NCI-H345 treated with DMSO at 0.1 percent for 48 hours (cell line): ENCODE measurements around the gene OR9A4.
"Not testable (repeated sequence)": the region's sequence is repeated elsewhere in the genome, so short reads cannot be mapped to it uniquely, and the experiment has no call there.

ENCODE experiments used
- DNase-seq: peaks from one replicate; lab custom pipeline; 2025; ENCODE audit not compliant: unreplicated experiment; lab: John Stamatoyannopoulos, UW

OR9A4 gene, protein sequence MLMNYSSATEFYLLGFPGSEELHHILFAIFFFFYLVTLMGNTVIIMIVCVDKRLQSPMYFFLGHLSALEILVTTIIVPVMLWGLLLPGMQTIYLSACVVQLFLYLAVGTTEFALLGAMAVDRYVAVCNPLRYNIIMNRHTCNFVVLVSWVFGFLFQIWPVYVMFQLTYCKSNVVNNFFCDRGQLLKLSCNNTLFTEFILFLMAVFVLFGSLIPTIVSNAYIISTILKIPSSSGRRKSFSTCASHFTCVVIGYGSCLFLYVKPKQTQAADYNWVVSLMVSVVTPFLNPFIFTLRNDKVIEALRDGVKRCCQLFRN

DNA sequence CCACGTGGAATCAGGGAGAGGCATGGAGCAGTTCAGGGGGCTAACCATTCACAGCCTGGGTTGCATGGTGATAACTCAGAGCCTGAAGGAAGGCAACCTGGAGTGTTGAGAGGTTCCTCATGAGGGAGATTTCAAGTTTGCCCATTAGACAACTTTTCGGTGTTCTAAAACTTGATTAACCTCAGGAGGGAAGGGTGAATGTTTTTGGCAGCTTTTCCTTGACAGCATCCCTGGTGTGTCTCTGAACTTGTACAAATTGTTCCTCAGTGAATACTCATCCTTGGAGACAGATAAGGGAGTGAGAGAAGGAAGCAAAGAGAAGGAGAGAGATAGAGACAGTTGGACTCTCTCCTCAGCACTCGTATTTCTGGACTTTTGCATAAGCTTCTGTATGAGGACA is at the start of gene OR9A4:
Gene OR9A4 (plus strand): TSS at position 301 of the 400 bp plus-strand sequence. CDS start 2,477 bp downstream, outside the sequence.
- DNase-seq: no peak

DNA sequence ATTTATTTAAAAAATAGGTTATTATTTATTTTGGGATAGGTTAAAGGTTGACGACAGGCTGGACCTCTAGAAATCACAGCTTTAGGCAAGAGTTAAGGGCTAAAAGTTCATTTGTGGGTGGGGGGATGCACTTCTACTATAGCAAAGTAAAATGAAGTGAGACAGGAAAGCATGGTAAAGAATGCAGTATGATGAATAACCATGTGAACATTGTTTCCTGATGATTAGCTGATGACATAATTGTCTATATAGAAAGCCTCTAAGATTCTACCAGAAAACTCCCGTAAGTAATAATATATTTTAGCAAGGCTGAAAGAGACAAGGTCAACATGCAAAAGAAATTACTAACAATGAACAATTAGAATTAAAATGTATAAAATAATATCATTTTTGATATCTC is 49.2 kb upstream of the OR9A4 start:
- no peak for DNase-seq

DNA sequence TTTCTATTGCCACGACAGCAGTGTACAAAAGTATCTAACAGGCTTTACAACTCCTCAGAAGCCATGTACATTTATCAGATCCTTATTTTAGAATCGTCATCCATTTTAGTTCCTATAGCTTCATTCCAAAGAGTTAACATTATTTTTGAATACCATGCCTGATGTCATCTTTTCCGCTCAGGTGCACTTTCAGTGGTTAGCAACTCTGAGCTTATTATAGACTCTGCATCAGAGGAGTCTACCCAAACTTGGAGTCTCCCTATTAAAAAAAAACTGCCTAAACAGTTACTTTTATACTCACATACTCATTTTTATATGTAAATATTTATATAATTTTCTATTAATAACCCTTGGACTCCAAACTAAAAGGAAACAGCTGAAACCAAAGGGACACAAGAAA is 43.3 kb upstream of the OR9A4 start:
- DNase-seq: no peak

DNA sequence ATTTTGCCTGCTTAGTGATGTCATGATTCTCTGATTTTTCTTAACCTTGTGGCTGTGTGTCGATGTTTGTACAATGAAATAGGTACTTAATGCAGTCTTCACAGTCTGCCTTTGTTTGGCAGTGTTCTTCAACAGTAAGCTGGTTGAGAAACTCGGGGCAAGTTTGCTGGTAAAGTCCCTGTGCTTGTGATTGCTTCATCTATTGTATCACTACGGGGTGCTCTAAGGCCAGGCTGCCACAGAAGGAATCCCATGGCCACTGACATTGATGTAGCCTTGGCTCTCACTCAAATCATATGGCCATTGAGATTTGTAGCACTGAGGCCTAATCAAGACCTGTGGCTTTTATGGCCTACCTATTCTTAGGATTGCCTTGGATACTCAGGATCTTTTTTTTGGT is 41.4 kb upstream of the OR9A4 start:
- DNase-seq: no peak

DNA sequence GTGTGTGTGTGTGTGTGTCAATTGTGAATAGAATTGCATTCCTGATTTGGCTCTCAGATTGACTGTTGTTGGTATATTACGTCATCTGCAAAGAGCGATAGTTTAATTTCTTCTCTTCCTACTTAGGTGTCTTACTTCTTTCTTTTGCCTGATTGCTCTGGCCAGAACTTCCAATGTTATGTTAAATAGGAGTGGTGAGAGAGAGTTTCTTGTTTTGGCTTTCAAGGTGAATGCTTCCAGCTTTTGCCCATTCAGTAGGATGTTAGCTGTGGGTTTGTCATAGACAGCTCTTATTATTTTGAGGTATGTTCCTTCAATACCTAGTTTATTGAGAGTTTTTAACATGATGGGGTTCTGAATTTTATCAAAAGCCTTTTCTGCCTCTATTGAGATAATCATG is 40.7 kb upstream of the OR9A4 start:
- DNase-seq: no peak

DNA sequence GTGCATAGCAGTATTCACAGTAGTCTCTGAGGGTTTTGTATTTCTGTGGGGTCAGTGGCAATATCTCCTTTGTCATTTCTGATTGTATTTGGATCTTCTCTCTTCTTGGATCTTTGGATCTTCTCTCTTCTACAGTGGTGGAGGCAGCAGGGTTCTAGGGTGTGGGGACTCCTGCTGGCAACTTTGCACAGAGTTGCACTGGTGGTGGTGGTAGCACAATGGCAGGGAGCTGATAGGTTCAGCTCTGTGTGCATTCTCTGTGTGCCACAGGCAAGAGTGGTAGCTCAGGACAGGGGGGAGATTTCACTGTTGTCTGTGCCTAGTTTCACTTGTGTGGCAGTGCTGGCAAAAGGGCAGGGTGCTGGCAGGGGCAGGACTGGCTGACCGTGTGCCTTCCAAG is 39.8 kb upstream of the OR9A4 start:
- DNase-seq: no peak

DNA sequence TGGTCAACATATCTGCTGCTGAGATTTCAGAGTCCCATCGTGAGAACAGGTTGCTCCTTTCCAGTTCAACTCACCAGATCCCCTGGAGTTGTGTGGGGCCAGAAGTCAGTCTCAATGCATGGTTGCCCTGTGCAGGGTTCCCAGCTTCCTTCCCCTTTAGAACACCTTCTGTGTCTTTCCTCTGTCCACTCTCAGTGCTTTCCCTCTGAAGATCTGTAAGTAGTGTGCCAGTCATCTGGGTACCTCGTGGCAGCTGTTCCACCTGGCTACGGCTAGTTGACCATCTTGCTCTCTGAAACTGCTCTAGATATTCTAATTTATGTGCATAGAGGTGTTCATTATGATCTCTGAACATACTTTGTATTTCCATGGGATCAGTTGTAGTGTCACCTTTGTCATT is 38.8 kb upstream of the OR9A4 start:
- no peak for DNase-seq

DNA sequence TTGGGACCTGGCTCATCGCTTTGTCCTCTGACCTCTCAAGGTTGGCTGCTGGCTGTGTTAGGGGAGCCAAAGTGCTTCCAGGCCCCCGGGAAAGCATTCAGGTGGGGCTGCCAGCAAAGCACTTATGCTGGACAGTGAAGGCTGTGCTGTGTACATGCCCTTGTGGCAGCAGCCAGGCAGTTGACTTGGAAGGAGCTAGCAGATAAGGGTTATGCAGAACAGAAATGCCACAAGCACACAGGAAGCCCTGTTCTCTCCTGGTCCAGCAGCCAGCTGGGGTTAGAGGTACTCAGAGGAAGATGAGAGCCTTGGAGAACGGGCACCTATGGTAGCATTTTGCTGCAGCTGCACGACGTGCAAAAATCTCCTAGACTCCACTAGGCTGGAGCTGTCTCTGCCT is 35.2 kb upstream of the OR9A4 start:
- no peak for DNase-seq

DNA sequence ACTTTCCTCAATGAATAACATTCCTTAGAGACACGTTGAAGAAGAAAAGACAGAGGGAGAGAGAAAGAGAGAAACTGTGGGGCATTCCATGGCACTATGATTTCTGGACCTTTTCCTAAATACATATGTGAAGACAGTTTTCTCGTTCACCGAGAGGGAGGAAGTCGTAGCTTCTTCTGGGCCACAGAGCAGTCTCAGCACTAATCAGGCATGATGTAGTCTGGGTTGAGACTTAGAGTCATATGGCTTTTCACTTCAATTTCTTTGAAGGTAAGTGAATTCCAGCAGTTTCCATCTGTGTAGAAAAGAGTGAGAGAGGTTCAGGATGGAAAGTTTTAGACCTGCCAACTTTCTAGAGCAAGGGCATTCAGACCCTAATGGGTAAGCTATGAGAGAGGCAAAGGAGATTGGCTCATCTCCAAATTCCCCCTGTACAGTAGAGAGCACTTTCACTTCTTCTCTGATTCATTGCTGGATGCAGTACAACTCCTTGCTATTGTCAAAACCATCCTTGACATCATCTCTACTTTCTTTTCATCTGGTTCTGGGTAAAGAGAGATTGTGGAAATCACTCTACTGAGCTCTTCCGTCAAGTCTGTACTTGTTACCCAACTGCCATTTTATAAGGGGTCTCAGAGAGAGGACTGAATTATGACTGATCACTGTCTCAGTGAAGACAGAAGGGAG is 31.5 kb upstream of the OR9A4 start:
- no peak for DNase-seq

DNA sequence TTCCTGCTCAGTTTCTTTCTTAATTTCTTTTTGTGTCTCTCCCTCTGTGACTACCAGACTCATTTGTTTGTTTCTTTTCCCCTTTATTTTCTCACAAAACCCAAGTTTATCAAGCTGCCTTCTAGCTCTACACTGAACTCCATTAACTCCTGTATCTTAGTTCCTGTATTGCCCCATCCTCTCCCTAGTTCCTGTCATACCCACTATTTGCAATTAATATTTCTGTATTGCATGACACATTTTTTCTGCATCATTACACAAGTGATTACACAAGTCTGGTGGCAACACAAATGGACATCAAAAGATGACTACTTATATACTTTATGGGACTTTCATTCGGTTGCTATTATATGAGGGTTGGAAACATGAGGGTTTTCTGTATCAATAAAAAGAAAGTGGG is 26.9 kb upstream of the OR9A4 start:
- DNase-seq: no peak

DNA sequence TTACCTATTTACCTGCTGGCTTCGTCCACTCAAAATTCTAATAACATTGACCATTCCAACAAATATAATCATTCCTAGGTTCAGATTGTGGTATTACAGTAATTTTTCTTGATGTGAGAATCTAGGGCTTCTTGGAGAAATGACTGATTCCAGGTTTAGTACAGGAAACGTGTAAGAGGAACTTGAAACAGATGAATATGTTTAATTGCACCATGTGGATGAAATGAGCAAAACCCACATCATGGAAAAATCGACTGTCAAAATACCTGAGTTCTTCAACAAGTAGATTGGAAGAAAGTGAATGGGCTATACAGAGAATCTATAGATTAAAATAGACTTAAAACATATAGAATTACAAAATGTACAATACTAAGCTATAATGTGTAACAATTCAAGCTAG is 24.9 kb upstream of the OR9A4 start:
- DNase-seq: no peak

DNA sequence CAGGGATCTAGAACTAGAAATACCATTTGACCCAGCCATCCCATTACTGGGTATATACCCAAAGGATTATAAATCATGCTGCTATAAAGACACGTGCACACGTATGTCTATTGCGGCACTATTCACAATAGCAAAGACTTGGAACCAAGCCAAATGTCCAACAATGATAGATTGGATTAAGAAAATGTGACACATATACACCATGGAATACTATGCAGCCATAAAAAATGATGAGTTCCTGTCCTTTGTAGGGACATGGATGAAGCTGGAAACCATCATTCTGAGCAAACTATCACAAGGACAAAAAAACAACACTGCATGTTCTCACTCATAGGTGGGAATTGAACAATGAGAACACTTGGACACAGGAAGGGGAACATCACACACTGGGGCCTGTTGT is 16.8 kb upstream of the OR9A4 start:
- DNase-seq: not testable (repeated sequence)

DNA sequence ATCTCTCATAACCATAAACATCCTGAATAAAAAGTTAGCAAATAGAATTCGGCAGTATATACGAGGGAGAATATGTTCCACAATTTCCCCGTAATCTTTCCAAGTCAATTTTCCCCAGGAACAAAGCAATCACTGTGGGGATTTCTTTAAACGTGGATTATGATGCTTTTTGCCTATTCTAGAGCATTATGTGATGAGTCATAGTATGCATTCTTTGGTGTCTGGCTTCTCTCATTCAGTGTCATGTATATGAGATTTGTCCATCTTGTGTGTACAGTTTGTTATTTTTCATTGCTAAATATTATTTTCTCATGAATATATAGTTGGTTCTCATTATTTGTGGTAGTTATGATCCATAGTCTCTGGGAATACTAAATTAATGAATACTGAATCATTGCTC is 9.9 kb upstream of the OR9A4 start:
- DNase-seq: no peak

DNA sequence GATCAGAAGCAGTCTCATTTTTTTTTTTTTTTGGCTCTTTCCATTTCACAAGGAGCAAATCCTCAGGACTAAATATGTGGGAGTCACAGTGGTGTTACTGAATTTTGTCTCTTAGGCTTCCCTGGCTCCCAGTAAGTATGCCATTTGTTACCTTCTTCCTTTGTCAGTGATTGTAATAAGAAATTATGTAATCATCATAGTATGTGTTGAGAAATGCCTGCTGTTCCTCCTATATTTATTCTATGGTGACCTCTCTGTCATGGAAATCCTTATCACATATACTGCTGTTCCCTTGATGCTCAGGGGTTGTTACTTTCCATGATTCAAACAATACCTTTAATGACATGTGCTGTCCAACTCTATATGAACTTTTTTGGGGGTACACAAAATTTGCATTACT is 4.8 kb upstream of the OR9A4 start:
- no peak for DNase-seq

DNA sequence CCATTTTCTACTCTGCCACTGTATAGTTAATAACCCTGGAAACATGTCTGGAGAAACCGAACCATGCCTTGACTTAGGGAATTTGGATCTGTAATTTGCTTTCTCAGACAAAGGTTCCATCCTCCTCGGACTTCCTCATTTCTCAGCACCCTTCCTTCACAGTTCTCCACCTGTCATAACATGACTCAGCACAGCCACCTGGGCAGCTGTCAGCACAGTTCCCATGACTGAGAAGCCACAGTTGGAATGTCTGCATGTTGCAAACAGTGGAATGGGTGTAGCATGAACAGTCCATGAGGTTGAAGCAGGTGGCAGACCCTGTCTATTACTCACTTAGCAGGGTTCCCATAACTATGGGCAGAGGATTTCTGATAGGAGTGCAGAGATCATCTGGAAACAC is 634 bp upstream of the OR9A4 start:
- no peak for DNase-seq

DNA sequence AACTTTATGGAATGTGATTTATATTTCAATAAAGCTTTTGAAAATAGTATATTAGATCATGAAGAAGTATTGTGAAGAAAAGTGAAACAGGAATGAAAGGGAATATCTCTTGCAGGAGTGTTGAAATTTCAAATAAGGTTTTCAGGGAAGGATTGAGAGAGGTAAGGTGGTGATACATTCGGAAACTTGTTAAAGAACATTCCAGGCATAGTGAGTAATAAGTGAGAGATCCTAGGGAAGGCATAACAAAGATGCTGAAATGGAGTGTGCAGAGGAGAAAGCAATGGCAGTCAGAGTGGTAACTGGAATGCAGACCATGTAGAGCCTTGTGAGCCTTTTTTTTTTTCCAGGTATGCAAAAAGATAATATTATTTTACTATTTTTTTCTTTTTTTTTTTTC is 4.1 kb downstream of the OR9A4 start:
- DNase-seq: no peak

DNA sequence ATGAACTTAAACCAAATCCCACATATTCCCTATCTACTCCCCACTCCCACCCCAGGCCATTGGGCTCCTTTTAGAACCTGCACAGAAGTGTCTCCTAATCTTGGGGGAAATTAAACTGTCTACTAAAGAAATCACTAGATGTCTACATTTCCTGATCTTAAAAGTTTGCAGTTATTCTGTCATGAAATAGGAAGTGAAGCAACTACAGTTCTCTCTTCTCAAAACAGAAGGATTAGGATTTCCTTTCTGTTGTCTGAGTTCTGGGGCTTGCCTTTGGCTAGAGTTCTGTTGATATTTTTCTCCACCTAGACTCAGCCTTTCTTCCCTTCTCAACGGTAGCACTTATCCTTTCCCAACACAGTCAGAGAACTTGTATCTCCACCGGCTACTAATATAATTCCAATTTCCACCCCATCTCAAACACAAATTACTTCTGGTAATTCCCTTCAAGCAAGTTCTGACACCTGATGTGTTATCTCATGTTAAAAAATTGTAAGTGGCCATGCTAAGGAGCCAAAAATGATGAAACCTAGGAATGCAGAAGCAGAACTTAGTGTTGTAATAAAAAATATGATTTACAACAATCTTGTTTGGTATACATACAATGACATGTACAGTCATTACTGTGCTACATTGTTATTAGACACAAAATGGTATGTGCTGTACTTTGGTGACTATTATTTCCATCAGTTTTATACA is 12.1 kb downstream of the OR9A4 start:
- no peak for DNase-seq

DNA sequence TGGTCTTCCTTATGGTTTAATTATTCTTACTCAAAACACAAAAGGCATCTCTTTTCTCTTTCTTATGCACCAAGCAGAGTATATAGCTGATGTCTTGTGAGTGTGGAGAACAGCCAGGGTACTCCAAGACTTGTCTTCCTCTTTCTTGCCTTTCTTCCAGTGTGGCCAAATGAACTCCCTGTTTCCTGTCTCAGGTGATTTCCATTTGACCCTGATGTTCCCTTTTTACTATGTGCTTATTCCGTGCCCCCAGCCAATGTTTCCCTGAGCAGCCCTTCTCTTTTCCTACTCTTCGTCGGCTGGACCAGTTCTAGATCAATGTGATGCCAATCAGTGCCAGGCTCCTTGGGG is 12.6 kb downstream of the OR9A4 start:
- no peak for DNase-seq

DNA sequence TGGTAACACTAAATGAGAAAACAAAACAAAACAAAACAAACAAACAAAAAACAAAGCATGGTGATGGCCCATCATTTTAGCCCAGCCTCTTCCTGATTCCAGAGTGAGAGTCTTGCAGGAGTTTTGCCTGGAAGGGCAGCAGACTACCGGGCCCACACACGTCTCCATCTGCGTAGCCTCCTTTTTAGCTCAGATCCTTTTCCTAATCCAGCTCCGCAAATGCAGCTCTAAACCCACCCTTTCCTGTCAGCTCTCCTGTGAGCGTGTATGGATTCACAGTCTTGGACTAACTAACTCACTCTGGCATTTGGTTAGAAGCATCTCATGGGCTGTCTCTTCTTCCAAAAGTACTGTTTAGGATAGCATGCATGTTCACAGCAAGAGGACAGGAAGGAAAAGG is 14.0 kb downstream of the OR9A4 start:
- DNase-seq: no peak

DNA sequence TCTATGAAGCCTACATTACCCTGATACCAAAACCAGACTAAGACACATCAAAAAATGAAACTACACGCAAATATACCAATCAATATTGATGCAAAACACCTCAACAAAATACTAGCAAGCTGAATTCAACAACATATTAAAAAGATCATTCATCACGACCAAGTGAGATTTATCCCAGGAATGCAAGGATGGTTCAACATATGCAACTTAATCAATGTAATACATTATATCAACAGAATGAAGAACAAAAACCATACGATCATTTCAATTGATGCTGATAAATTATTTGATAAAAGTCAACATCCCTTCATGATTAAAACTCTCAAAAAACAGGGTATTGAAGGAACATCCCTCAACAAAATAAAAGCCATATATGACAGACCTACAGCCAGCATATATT is 24.9 kb downstream of the OR9A4 start:
- no peak for DNase-seq

DNA sequence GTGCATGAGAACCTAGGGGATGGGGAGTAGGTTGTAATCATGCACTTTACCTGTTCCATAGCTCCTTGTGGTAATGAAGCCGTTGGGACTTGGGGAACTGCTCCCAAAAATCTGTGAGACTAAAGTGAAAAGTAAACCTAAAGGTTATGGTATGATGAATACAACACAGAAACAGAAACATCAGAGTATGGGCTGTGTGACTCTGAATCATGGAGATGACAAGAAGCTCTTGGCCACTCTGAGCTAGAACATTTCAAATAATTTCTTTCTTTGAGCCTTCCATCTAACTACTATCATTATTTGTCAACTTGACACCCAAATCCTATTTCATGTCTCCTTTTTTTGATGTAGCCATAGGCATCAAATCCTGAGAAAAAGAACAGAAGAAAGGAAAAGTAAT is 27.6 kb downstream of the OR9A4 start:
- DNase-seq: no peak

DNA sequence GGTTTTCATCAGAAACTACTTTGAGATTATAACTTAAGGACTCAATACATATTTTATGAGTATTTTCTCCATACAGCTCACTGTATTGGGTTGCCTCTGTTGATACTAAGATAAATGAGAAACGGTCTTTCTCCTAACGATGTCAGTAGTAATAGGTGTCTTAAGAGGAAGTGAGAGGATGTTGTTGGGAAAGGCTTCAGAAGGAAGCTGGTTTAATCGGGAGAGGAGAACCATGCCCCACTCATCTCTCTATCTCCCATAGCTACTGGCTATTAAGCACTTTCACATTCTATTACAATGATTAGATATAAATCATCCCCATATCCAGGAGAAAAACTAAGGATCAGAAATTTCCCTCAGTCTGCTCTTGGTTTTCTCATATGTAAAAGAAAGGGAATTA is 28.6 kb downstream of the OR9A4 start:
- no peak for DNase-seq
